GOT3 (cell line): ENCODE measurements around the gene NEB.
"Not testable (repeated sequence)": the region's sequence is repeated elsewhere in the genome, so short reads cannot be mapped to it uniquely, and the experiment has no call there.

Source experiments
- DNase-seq: peaks from one replicate; lab custom pipeline; 2025; ENCODE audit warnings: mixed read lengths; lab: John Stamatoyannopoulos, UW

The NEB gene

GRCh38 chr2:151649400-151649799 lies 84.9 kb downstream of the NEB start:
- DNase-seq = no peak

GRCh38 chr2:151646512-151646911 lies 87.8 kb downstream of the NEB start:
- DNase-seq = not testable (repeated sequence)

- DNase-seq = no peak
Observed at GRCh38 chr2:151644580-151644979, 89.7 kb downstream of the NEB start.

GRCh38 chr2:151641895-151642294 lies 92.4 kb downstream of the NEB start:
- not testable (repeated sequence) for DNase-seq

- DNase-seq = no peak
Observed at GRCh38 chr2:151640087-151640486, 94.2 kb downstream of the NEB start.

- no peak for DNase-seq
Observed at GRCh38 chr2:151638990-151639389, 95.3 kb downstream of the NEB start.

- DNase-seq = no peak
Observed at GRCh38 chr2:151638191-151638933, 95.9 kb downstream of the NEB start.

GRCh38 chr2:151637271-151637781 lies 97.0 kb downstream of the NEB start:
- DNase-seq = no peak

GRCh38 chr2:151634736-151635467 lies 99.4 kb downstream of the NEB start:
- no peak for DNase-seq

- DNase-seq = no peak
Observed at GRCh38 chr2:151632993-151633565, 101.2 kb downstream of the NEB start.

- DNase-seq = no peak
Observed at GRCh38 chr2:151630372-151630771, 103.9 kb downstream of the NEB start.

GRCh38 chr2:151627353-151627752 lies 106.9 kb downstream of the NEB start:
- DNase-seq = no peak

- DNase-seq = no peak
Observed at GRCh38 chr2:151624271-151624670, 110.0 kb downstream of the NEB start.

GRCh38 chr2:151623631-151624030 lies 110.6 kb downstream of the NEB start:
- no peak for DNase-seq

- DNase-seq = no peak
Observed at GRCh38 chr2:151620761-151621160, 113.5 kb downstream of the NEB start.

- DNase-seq = no peak
Observed at GRCh38 chr2:151619337-151619989, 114.8 kb downstream of the NEB start.

- no peak for DNase-seq
Observed at GRCh38 chr2:151616760-151617339, 117.4 kb downstream of the NEB start.

GRCh38 chr2:151614606-151615306 lies 119.5 kb downstream of the NEB start:
- DNase-seq = no peak

GRCh38 chr2:151614159-151614558 lies 120.1 kb downstream of the NEB start:
- DNase-seq = no peak

- DNase-seq = no peak
Observed at GRCh38 chr2:151611351-151611750, 122.9 kb downstream of the NEB start.

- DNase-seq = no peak
Observed at GRCh38 chr2:151610310-151610709, 124.0 kb downstream of the NEB start.
